Endothelial cell (in vitro differentiated cells): ENCODE measurements around the gene NUCKS1. TPM values are rescaled to one million over a fixed set of nuclear protein-coding genes. Genes with fewer than 3 reads are reported as not detected.

ENCODE experiments used
- DNase-seq: peaks from one replicate; pipeline ENCODE4 v3.0.0; 2021; ENCODE audit warnings: low spot score
- H3K27ac Mint-ChIP-seq: one replicate; pipeline ENCODE4 v1.8.0; 2021; ENCODE audit warnings: mixed read lengths, inconsistent platforms; ENCODE audit not compliant: unreplicated experiment
- H3K27me3 Mint-ChIP-seq: one replicate; pipeline ENCODE4 v1.8.0; 2021; ENCODE audit warnings: mild to moderate bottlenecking, moderate library complexity, mixed read lengths, inconsistent platforms; ENCODE audit not compliant: unreplicated experiment
- H3K36me3 Mint-ChIP-seq: one replicate; pipeline ENCODE4 v1.8.0; 2021; ENCODE audit warnings: mild to moderate bottlenecking, low read depth, mixed read lengths, inconsistent platforms; ENCODE audit not compliant: unreplicated experiment
- H3K4me1 Mint-ChIP-seq: one replicate; pipeline ENCODE4 v1.8.0; 2021; ENCODE audit warnings: mild to moderate bottlenecking, mixed read lengths, inconsistent platforms; ENCODE audit not compliant: unreplicated experiment
- H3K4me3 Mint-ChIP-seq: one replicate; pipeline ENCODE4 v1.8.0; 2021; ENCODE audit warnings: mild to moderate bottlenecking, mixed read lengths, inconsistent platforms; ENCODE audit not compliant: unreplicated experiment
- H3K9me3 Mint-ChIP-seq: one replicate; pipeline ENCODE4 v1.8.0; 2021; ENCODE audit warnings: mixed read lengths, inconsistent platforms; ENCODE audit not compliant: unreplicated experiment
- CTCF ChIP-seq: fragments of 200-600 bp; sonication (generic); IDR thresholded peaks from one replicate; pipeline ENCODE4 v1.5.0; 2021; ENCODE audit warnings: antibody characterized with exemption; ENCODE audit not compliant: unreplicated experiment
- total RNA-seq: library from RNA; stranded (reverse); fragmentation: NEBNext Ultra II Directional; extraction: Animal tissue kit (Norgen Biotek cat#: 25700); gene quantifications from one replicate; pipeline ENCODE4 v1.2.1, GENCODE V29; 2021; ENCODE audit not compliant: unreplicated experiment

The NUCKS1 gene
- total RNA-seq, 1 donor from 2014 or later, result 170 TPM

- no peaks in the 10 kb centered on the region for H3K9me3 Mint-ChIP-seq
- no peak for DNase-seq
- H3K36me3 Mint-ChIP-seq, result peaks cover 20% of the 10 kb centered on the region
- no peak overlapping the region for H3K27ac Mint-ChIP-seq
- peaks cover 1% of the 10 kb centered on the region for H3K27me3 Mint-ChIP-seq
- H3K4me1 Mint-ChIP-seq, result no peaks in the 10 kb centered on the region
- TF ChIP-seq CTCF, result no peak
- H3K4me3 Mint-ChIP-seq, result no peak overlapping the region
Observed at GRCh38 chr1:205792961-205793673, 43.1 kb upstream of the NUCKS1 start.

- DNase-seq, result no peak
- Mint-ChIP-seq H3K4me1 (peaks cover 5% of the 10 kb centered on the region), H3K36me3 (peaks cover 14% of the 10 kb centered on the region), H3K4me3 (no peak overlapping the region), H3K9me3 (no peaks in the 10 kb centered on the region), H3K27ac (no peak overlapping the region), H3K27me3 (peaks cover 1% of the 10 kb centered on the region)
- no peak for TF ChIP-seq CTCF
Observed at GRCh38 chr1:205792481-205792881, 42.5 kb upstream of the NUCKS1 start.

DNA sequence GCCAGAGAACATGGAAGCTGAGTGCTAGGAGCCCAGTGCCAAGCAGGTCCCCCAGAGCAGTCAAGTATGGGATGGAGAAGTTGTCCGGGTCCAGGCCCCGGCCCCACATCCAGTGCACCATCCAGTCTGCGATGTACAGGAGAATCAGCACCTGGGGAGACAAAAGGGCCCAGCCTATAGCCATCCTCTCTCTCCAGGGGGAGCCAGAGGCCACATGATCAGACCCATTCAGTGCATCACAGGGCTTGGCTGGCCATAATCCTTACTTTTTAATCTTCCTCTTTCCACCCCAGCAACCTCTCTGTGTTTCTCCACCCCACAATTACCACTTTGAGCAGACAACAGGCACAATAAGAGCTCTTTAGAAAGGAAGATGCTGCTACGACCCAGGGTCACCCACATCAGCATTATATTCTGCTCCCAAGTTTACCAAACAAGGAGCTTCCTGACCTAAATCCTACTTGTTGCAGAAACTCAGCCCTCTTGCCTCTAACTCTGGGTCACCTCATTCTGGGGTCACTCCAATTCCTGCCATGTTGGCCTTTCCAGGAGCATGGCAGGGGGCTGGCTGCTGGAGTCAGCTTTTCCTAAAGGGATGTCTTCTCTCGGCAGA, 41.7 kb upstream of the NUCKS1 start:
- Mint-ChIP-seq H3K4me1 (peaks cover 8% of the 10 kb centered on the region), H3K9me3 (no peaks in the 10 kb centered on the region), H3K36me3 (peaks cover 10% of the 10 kb centered on the region), H3K4me3 (no peak overlapping the region), H3K27ac (no peak overlapping the region), H3K27me3 (peaks cover 1% of the 10 kb centered on the region)
- peak; percentile 52 for TF ChIP-seq CTCF
- DNase-seq, result peak; percentile 72

DNA sequence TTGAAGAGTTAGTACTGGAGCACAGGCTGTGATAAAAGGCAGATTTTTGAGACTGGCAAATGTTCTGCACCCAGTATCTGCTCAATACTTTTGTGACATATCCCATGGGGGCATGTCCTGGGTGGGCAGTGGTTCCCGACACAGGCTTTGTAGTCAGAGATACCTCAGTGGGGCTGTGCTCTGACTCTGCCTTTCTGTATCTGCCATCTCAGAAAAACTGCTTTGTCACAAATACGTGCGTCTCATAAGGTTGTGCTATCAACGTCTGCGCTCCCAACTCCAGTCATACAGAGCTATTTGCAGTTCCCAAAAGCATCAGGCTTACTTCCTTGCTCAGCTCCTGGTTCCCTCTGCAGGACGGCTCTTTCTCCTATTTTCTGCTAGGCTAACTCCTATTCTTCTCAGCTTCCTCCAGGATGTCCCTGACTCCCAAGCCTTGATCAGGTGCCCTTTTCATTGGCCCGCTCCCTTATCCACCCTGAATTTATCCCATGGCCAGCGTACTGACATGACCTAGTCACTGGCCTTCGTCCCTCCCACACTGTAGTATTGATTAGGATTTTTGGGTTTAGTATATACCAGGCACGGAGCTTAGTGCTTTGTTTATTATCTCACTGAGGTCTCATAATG, 37.4 kb upstream of the NUCKS1 start:
- no peak for DNase-seq
- no peak for TF ChIP-seq CTCF
- H3K27ac Mint-ChIP-seq, result no peak overlapping the region
- peaks cover 10% of the 10 kb centered on the region for H3K36me3 Mint-ChIP-seq
- H3K4me1 Mint-ChIP-seq, result peaks cover 8% of the 10 kb centered on the region
- H3K27me3 Mint-ChIP-seq, result peaks cover 1% of the 10 kb centered on the region
- no peaks in the 10 kb centered on the region for H3K9me3 Mint-ChIP-seq
- no peak overlapping the region for H3K4me3 Mint-ChIP-seq

DNA sequence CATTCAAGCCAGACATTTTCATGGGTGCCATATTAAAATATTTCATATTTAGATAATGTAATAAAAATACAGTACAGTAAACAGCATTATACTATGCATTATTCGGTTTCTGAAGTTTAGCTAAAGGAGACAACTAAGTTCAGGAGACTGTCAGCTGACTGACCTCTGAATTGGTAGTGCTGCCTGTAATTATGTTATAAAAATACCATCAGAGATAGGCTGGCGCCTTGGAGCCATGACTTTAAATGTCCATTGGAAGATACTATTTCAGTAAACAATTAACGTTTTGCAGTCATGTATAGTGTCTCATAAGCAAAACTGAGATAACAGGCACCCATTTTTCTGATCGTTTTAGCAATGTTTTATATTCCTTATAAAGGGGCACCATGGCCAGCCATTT, 36.6 kb upstream of the NUCKS1 start:
- Mint-ChIP-seq H3K4me1 (peaks cover 8% of the 10 kb centered on the region), H3K4me3 (no peak overlapping the region), H3K27ac (no peak overlapping the region), H3K27me3 (peaks cover 1% of the 10 kb centered on the region), H3K9me3 (no peaks in the 10 kb centered on the region), H3K36me3 (peaks cover 10% of the 10 kb centered on the region)
- no peak for TF ChIP-seq CTCF
- no peak for DNase-seq
